ENCODE measurements around the gene SEMA5A. TPM values are rescaled to one million over a fixed set of nuclear protein-coding genes. Genes with fewer than 3 reads are reported as not detected.

The SEMA5A gene
- polyA plus RNA-seq, 1 donor from 2014 or later: 3.2 TPM

DNA sequence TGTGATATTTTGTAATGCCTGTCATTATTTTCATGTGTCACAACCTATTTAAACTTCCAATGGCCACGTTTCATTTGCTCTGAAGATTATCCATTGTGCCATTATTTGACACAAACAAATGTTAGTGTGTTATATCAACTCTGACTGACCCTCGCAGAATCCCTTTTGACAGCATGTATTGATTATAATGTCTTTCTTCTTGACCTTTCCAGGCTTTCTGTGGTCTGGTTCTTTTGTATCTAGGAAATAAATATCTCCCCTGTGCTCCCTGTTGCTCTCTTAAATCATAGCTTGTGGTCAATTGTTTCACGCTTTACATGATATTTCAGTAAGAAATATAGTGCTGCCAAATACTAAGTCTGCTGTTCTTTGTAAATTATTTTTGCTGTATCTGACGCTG is 442.6 kb downstream of the SEMA5A start:
- Histone ChIP-seq H3K79me2 (replicated peaks; ENCODE audit: insufficient read depth, low read length) (no peaks in the 10 kb centered on the region), H3K9me2 (ENCODE audit: insufficient read depth, low read length) (no peaks in the 10 kb centered on the region), H3F3A (ENCODE audit: insufficient read depth, low read length, poor library complexity, severe bottlenecking) (no peaks in the 10 kb centered on the region), H3K9ac (ENCODE audit: low read length) (no peak overlapping the region), H3K27me3 (ENCODE audit: insufficient read depth, low read depth, low read length) (no peaks in the 10 kb centered on the region), H4K20me1 (ENCODE audit: insufficient read depth) (no peaks in the 10 kb centered on the region), H3K4me3 (ENCODE audit: low read length) (no peak overlapping the region), H3K4me2 (ENCODE audit: low read length) (no peak overlapping the region), H2AFZ (ENCODE audit: low read depth, low read length) (no peak overlapping the region), H3K27ac (ENCODE audit: low read length) (no peak overlapping the region), H3K36me3 (ENCODE audit: insufficient read depth, low read length) (no peaks in the 10 kb centered on the region), H3K9me3 (ENCODE audit: low read length) (no peaks in the 10 kb centered on the region)
- TF ChIP-seq EP300 (conservative IDR thresholded peaks at IDR 0.05; ENCODE audit: poor library complexity, severe bottlenecking) (no peak), RAD21 (conservative IDR thresholded peaks at IDR 0.05) (no peak), CTCF (IDR thresholded peaks at IDR 0.05; ENCODE audit: poor library complexity, severe bottlenecking) (no peak), SMC3 (conservative IDR thresholded peaks at IDR 0.05; ENCODE audit: poor library complexity) (no peak), TAF1 (IDR thresholded peaks at IDR 0.05; ENCODE audit: low read depth) (no peak), EZH2 (IDR thresholded peaks at IDR 0.05; ENCODE audit: borderline replicate concordance, insufficient read depth, low read length, poor library complexity, severe bottlenecking) (no peak), MXI1 (conservative IDR thresholded peaks at IDR 0.05; ENCODE audit: poor library complexity, severe bottlenecking) (no peak), POLR2AphosphoS5 (IDR thresholded peaks at IDR 0.05) (no peak), REST (IDR thresholded peaks at IDR 0.05; ENCODE audit: borderline replicate concordance) (no peak)

DNA sequence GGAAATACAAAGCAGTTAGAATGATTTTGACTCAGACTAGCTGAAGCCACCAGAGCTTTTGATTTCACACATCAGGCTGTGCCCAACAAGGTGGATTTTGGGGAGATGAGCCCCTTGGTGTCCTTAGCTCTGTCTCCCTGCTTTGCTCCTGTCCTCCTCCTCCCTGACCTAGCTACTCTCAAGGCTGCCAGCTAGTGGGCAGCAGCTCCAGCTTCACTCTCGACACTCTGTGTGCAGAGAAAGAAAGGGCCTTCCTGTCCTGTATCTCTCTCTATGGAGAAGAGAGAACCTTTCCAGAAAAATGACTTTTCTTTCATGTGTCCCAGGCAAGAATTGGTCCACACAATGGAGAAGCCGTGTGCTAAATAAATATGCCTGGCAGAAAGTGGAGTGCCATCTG is 446.2 kb downstream of the SEMA5A start:
- no peak overlapping the region for H3K4me2 ChIP-seq (ENCODE audit: low read length)
- no peaks in the 10 kb centered on the region for H3K79me2 ChIP-seq (replicated peaks; ENCODE audit: insufficient read depth, low read length)

More for the DNA sequence above, 446.2 kb downstream of the SEMA5A start:
- TF ChIP-seq EZH2 (IDR thresholded peaks at IDR 0.05; ENCODE audit: borderline replicate concordance, insufficient read depth, low read length, poor library complexity, severe bottlenecking) (no peak), CTCF (IDR thresholded peaks at IDR 0.05; ENCODE audit: poor library complexity, severe bottlenecking) (no peak), POLR2AphosphoS5 (IDR thresholded peaks at IDR 0.05) (no peak), TAF1 (IDR thresholded peaks at IDR 0.05; ENCODE audit: low read depth) (no peak), RAD21 (conservative IDR thresholded peaks at IDR 0.05) (no peak), EP300 (conservative IDR thresholded peaks at IDR 0.05; ENCODE audit: poor library complexity, severe bottlenecking) (no peak), SMC3 (conservative IDR thresholded peaks at IDR 0.05; ENCODE audit: poor library complexity) (no peak), MXI1 (conservative IDR thresholded peaks at IDR 0.05; ENCODE audit: poor library complexity, severe bottlenecking) (no peak), REST (IDR thresholded peaks at IDR 0.05; ENCODE audit: borderline replicate concordance) (no peak)
- H3K36me3 ChIP-seq (ENCODE audit: insufficient read depth, low read length): no peaks in the 10 kb centered on the region
- H3K27me3 ChIP-seq (ENCODE audit: insufficient read depth, low read depth, low read length): no peaks in the 10 kb centered on the region
- H2AFZ ChIP-seq (ENCODE audit: low read depth, low read length): no peak overlapping the region
- no peaks in the 10 kb centered on the region for H3K9me2 ChIP-seq (ENCODE audit: insufficient read depth, low read length)
- H3K4me3 ChIP-seq (ENCODE audit: low read length): no peak overlapping the region
- no peak overlapping the region for H3K27ac ChIP-seq (ENCODE audit: low read length)
- H3K9ac ChIP-seq (ENCODE audit: low read length): no peak overlapping the region
- H3K9me3 ChIP-seq (ENCODE audit: low read length): no peaks in the 10 kb centered on the region
- no peaks in the 10 kb centered on the region for H3F3A ChIP-seq (ENCODE audit: insufficient read depth, low read length, poor library complexity, severe bottlenecking)
- H4K20me1 ChIP-seq (ENCODE audit: insufficient read depth): no peaks in the 10 kb centered on the region
